Activated CD4-positive, CD25-positive, alpha-beta regulatory T cell (primary cell): ENCODE data around the gene NOC4L.

Experiments used
- DNase-seq, 4 experiments: peaks; one replicate each; lab custom pipeline; 2025; lab: John Stamatoyannopoulos, UW

NOC4L gene

GRCh38 chr12:132170094-132170636, 25.9 kb downstream of the NOC4L start:
- no peak for DNase-seq

- DNase-seq, result no peak
These were observed 26.5 kb downstream of the NOC4L start for GRCh38 chr12:132170637-132171292.

- DNase-seq, result no peak
These were observed 27.2 kb downstream of the NOC4L start for GRCh38 chr12:132171293-132171967.

GRCh38 chr12:132171968-132172521, 27.8 kb downstream of the NOC4L start:
- no peak for DNase-seq

GRCh38 chr12:132172619-132173018, 28.4 kb downstream of the NOC4L start:
- DNase-seq, result no peak

- DNase-seq, result no peak
These were observed 29.1 kb downstream of the NOC4L start for GRCh38 chr12:132173135-132174014.

- no peak for DNase-seq
These were observed 30.0 kb downstream of the NOC4L start for GRCh38 chr12:132174015-132174838.

- no peak for DNase-seq
These were observed 30.7 kb downstream of the NOC4L start for GRCh38 chr12:132174839-132175490.

- DNase-seq, result no peak
These were observed 31.5 kb downstream of the NOC4L start for GRCh38 chr12:132175496-132176384.

- DNase-seq, result no peak
These were observed 32.2 kb downstream of the NOC4L start for GRCh38 chr12:132176385-132176919.

GRCh38 chr12:132176920-132177551, 32.8 kb downstream of the NOC4L start:
- no peak for DNase-seq

- no peak for DNase-seq
These were observed 34.1 kb downstream of the NOC4L start for GRCh38 chr12:132178316-132178715.

GRCh38 chr12:132178801-132179401, 34.6 kb downstream of the NOC4L start:
- DNase-seq, result peak in 1 of 4 experiments; percentile 26

GRCh38 chr12:132179431-132180362, 35.4 kb downstream of the NOC4L start:
- DNase-seq, result no peak

- no peak for DNase-seq
These were observed 36.6 kb downstream of the NOC4L start for GRCh38 chr12:132180648-132181546.

GRCh38 chr12:132181570-132182200, 37.4 kb downstream of the NOC4L start:
- no peak for DNase-seq
